HepG2 (cell line): ENCODE data around the gene SCARB2. TPM values are rescaled to one million over a fixed set of nuclear protein-coding genes. Genes with fewer than 3 reads are reported as not detected.

Experiments
- ATAC-seq: fragments of 200-7000 bp; cut with Tn5 transposase; 3 replicates; pipeline ENCODE4 v1.9.1; 2020; ENCODE audit warnings: mild to moderate bottlenecking, moderate library complexity
- BruUV-seq: library from RNA; stranded (reverse); fragments of 400-500 nt; replicated peaks from 2 replicates; lab custom pipeline; 2021; lab: Mats Ljungman, UMichigan
- CTCF ChIA-PET: fragments of 300-600 bp; formaldehyde crosslinking; extraction: SDS; loops from one replicate; lab custom pipeline; 2021; ENCODE audit warnings: low total read pairs, inconsistent platforms, low intra/inter-chr PET ratio; lab: Yijun Ruan, JAX
- POLR2A ChIA-PET: fragments of 350-600 bp; sonication (Branson Sonifier 250); formaldehyde crosslinking; loops from one replicate; lab custom pipeline; 2020; ENCODE audit warnings: antibody characterized with exemption, inconsistent platforms; lab: Yijun Ruan, JAX
- DNase-seq: peaks from one replicate; pipeline ENCODE4 v3.0.0-alpha.2; 2015; ENCODE audit warnings: low spot score
- FAIRE-seq: peaks from 3 replicates; lab custom pipeline; 2011; peaks lifted over from hg19 to GRCh38; lab: Jason Lieb, UNC
- H2AFZ ChIP-seq: one replicate; pipeline ENCODE4 v1.6.1; 2011; ENCODE audit warnings: low read length, inconsistent platforms
- H3K27ac ChIP-seq: fragments of 300-600 bp; 3 replicates; pipeline ENCODE4 v1.8.0; 2011; ENCODE audit warnings: mixed run types, mild to moderate bottlenecking, mixed read lengths, low read length, inconsistent platforms; ENCODE audit not compliant: insufficient read depth; ENCODE audit errors: extremely low read length
- H3K27me3 ChIP-seq, 2 experiments: fragments of 200-600 bp in 1 of 2; 2 replicates in 1 of 2; 3 replicates in 1 of 2; pipeline versions ENCODE4 v1.6.0 to v1.8.0; 2011; ENCODE audit warnings: low read length in 2 of 2, mild to moderate bottlenecking in 2 of 2, moderate library complexity in 2 of 2, inconsistent platforms in 1 of 2; ENCODE audit not compliant: insufficient read depth in 2 of 2, control insufficient read depth in 1 of 2
- H3K36me3 ChIP-seq, 2 experiments: fragments of 200-600 bp in 1 of 2; replicated peaks in 1 of 2; 2 replicates in 1 of 2; 3 replicates in 1 of 2; pipeline versions ENCODE4 v1.5.1 to v1.8.0; 2011; ENCODE audit warnings: low read length in 2 of 2, inconsistent platforms in 1 of 2; ENCODE audit not compliant: insufficient read depth in 2 of 2, control insufficient read depth in 1 of 2
- H3K4me1 ChIP-seq: 2 replicates; pipeline ENCODE4 v1.5.1; 2012; ENCODE audit warnings: low read length, inconsistent platforms; ENCODE audit not compliant: insufficient read depth
- H3K4me2 ChIP-seq: 2 replicates; pipeline ENCODE4 v1.6.0; 2011; ENCODE audit warnings: low read depth, low read length, inconsistent platforms
- H3K4me3 ChIP-seq, 3 experiments: fragments of 200-600 bp in 1 of 3; sonication (generic), shearing (Covaris generic) in 1 of 3; replicated peaks in 1 of 3; 2 replicates each; pipeline ENCODE4 v1.5.1; 2011 to 2016; ENCODE audit warnings: low read length in 3 of 3, inconsistent platforms in 2 of 3, low read depth in 2 of 3, mild to moderate bottlenecking in 2 of 3, control low read depth in 1 of 3, mixed read lengths in 1 of 3; ENCODE audit not compliant: insufficient read depth in 1 of 3
- H3K79me2 ChIP-seq: one replicate; pipeline ENCODE4 v1.6.1; 2011; ENCODE audit warnings: low read length, inconsistent platforms; ENCODE audit not compliant: insufficient read depth
- H3K9ac ChIP-seq: 2 replicates; pipeline ENCODE4 v1.6.0; 2011; ENCODE audit warnings: mild to moderate bottlenecking, low read depth, low read length, inconsistent platforms; ENCODE audit not compliant: insufficient read depth
- H3K9me3 ChIP-seq: 2 replicates; pipeline ENCODE4 v1.5.1; 2012; ENCODE audit warnings: mild to moderate bottlenecking, low read length
- H4K20me1 ChIP-seq: 2 replicates; pipeline ENCODE4 v1.6.0; 2011; ENCODE audit warnings: inconsistent platforms, mild to moderate bottlenecking, low read length, moderate library complexity; ENCODE audit not compliant: insufficient read depth
- BRD4 ChIP-seq: sonication (generic); formaldehyde crosslinking; IDR thresholded peaks from 2 replicates; pipeline ENCODE4 v1.4.0; 2020; ENCODE audit warnings: missing genetic modification reagents
- FOXK1 ChIP-seq: sonication (generic); formaldehyde crosslinking; IDR thresholded peaks from 2 replicates; pipeline ENCODE4 v1.4.0; 2020; ENCODE audit warnings: low read depth, missing genetic modification reagents, borderline replicate concordance
- GTF3A ChIP-seq: sonication (generic); formaldehyde crosslinking; conservative IDR thresholded peaks from 2 replicates; pipeline ENCODE4 v1.4.0; 2020; ENCODE audit warnings: mild to moderate bottlenecking, missing genetic modification reagents
- KDM5A ChIP-seq: fragments of 200-600 bp; sonication (generic); IDR thresholded peaks from 2 replicates; pipeline ENCODE4 v1.7.0; 2018; ENCODE audit warnings: antibody characterized with exemption, mild to moderate bottlenecking, low read length, borderline replicate concordance
- NFATC3 ChIP-seq: sonication (generic); formaldehyde crosslinking; IDR thresholded peaks from 2 replicates; pipeline ENCODE4 v1.5.1; 2020; ENCODE audit warnings: mild to moderate bottlenecking, missing genetic modification reagents
- PITX1 ChIP-seq: sonication (generic); formaldehyde crosslinking; IDR thresholded peaks from 2 replicates; pipeline ENCODE4 v1.5.1; 2020; ENCODE audit warnings: mild to moderate bottlenecking, missing genetic modification reagents
- SALL2 ChIP-seq: sonication (generic); formaldehyde crosslinking; IDR thresholded peaks from 2 replicates; pipeline ENCODE4 v1.8.1; 2023; ENCODE audit warnings: mild to moderate bottlenecking, missing genetic modification reagents, inconsistent platforms
- ZFP90 ChIP-seq: sonication (generic); formaldehyde crosslinking; IDR thresholded peaks from 2 replicates; pipeline ENCODE4 v1.8.0; 2022; ENCODE audit warnings: missing genetic modification reagents, mild to moderate bottlenecking, inconsistent platforms, borderline replicate concordance
- ZNF12 ChIP-seq: sonication (generic); formaldehyde crosslinking; IDR thresholded peaks from 2 replicates; pipeline ENCODE4 v1.5.0; 2020; ENCODE audit warnings: missing genetic modification reagents
- ZNF646 ChIP-seq: sonication (generic); formaldehyde crosslinking; IDR thresholded peaks from 2 replicates; pipeline ENCODE4 v1.9.0; 2021; ENCODE audit warnings: mild to moderate bottlenecking, missing genetic modification reagents
- ZNF670 ChIP-seq: sonication (generic); formaldehyde crosslinking; IDR thresholded peaks from 2 replicates; pipeline ENCODE4 v1.8.0; 2022; ENCODE audit warnings: mild to moderate bottlenecking, missing genetic modification reagents, borderline replicate concordance
- WGBS: methylation state at CpG from one replicate; pipeline ENCODE4 v1.1.6; 2017; ENCODE audit warnings: low lambda C conversion rate; 5-methylcytosine and 5-hydroxymethylcytosine counted together
- in situ Hi-C: cut with HindIII; loops from 2 replicates; pipeline ENCODE4 v1.10.0; 2017; ENCODE audit warnings: low pct_unique_long_range_greater_than_20kb; ENCODE audit not compliant: extremely low pct_ligation_motif_present
- intact Hi-C: fragments of 100-400 bp; cut with micrococcal nuclease; formaldehyde crosslinking; loops from one replicate; pipeline ENCODE4 v1.10.0; 2022; ENCODE audit not compliant: unreplicated experiment
- polyA plus RNA-seq, 8 experiments: library from polyadenylated mRNA; depleted of rRNA in 3 of 8; stranded (reverse) in 7 of 8; unstranded in 1 of 8; fragments of >200 nt; fragmentation: Illumina TruSeq in 4 of 8; extraction: Trizol in 4 of 8; gene quantifications; 2 replicates each; pipeline versions ENCODE4 v1.2.1 to v1.2.3, GENCODE V29; 2011 to 2016; ENCODE audit warnings: low read depth in 4 of 8, missing spikeins in 1 of 8, mixed read lengths in 1 of 8; ENCODE audit not compliant: insufficient read depth in 1 of 8
- total RNA-seq, 5 experiments: library from RNA; depleted of rRNA; stranded (reverse); fragments of >200 nt; fragmentation: Illumina TruSeq; extraction: Trizol; gene quantifications; 2 replicates each; pipeline ENCODE4 v1.2.3, GENCODE V29; 2016; ENCODE audit warnings: low read depth in 1 of 5

The SCARB2 gene
- total and polyA plus RNA-seq, 2 of the 13 experiments (the other 11 are each of a cell fraction or from before 2014, with no cell fraction given), result 40.6 to 43.4 TPM

- no TSS peak for BruUV-seq
- ChIA-PET CTCF (no interaction called here), POLR2A (interaction anchor here (1.1 kb wide), 1 partner anchor 93 kb away, joined by 3 read pairs; no protein-coding TSS in a partner anchor)
- FAIRE-seq (no peak), DNase-seq (no peak), ATAC-seq (peak; percentile 17; the same call in 2 of the 3 replicates)
- intact Hi-C loops (loop anchor here (1.0 to 2.0 kb wide), 2 partner anchors 12 to 94 kb away; partner anchors contain the start of gene STBD1), in situ Hi-C loops (no loop called here)
- H3K9ac ChIP-seq, result peak overlapping the region; percentile 91
- H3K27me3 ChIP-seq, result no peaks in the 10 kb centered on the region; a peak in 1 of 5 replicates
- H3K9me3 ChIP-seq, result no peaks in the 10 kb centered on the region
- peak overlapping the region; percentile 99 for H3K4me2 ChIP-seq
- WGBS, result 4% methylated on average over 14 of the region's 14 CpGs
- H2AFZ ChIP-seq, result no peak overlapping the region
- peak overlapping the region; percentile 86 for H3K27ac ChIP-seq
- no peaks in the 10 kb centered on the region for H4K20me1 ChIP-seq
- H3K36me3 ChIP-seq, result no peaks in the 10 kb centered on the region
- H3K4me3 ChIP-seq, result peak overlapping the region; percentile 72 to 86 (median 76)
- H3K79me2 ChIP-seq, result peaks cover 41% of the 10 kb centered on the region
- peaks cover 72% of the 10 kb centered on the region for H3K4me1 ChIP-seq
- 0 out of 2 replicates have a peak, but pooled peaks have one; percentile 29 for TF ChIP-seq ZFP90 (CRISPR knock-in tag)
- 0 out of 2 replicates have a peak, but pooled peaks have one; percentile 20 for TF ChIP-seq FOXK1 (CRISPR knock-in tag)
- TF ChIP-seq NFATC3, result 0 out of 2 replicates have a peak, but pooled peaks have one; percentile 81
- TF ChIP-seq GTF3A (CRISPR knock-in tag), result 0 out of 2 replicates have a peak, but pooled peaks have one; percentile 56
- peak; percentile 16; the same call in 1 of the 2 replicates for TF ChIP-seq BRD4 (CRISPR knock-in tag)
- 0 out of 2 replicates have a peak, but pooled peaks have one; percentile 43 for TF ChIP-seq PITX1 (CRISPR knock-in tag)
- TF ChIP-seq KDM5A, result peak; percentile 12; the same call in 1 of the 2 replicates
- no peak for TF ChIP-seq SALL2 (CRISPR knock-in tag)
- TF ChIP-seq ZNF646 (CRISPR knock-in tag), result peak; percentile 51; the same call in 1 of the 2 replicates
- TF ChIP-seq ZNF670, result no peak
- no peak for TF ChIP-seq ZNF12
Measured at GRCh38 chr4:76212851-76213414, 691 bp downstream of the SCARB2 start.
